DND-41 (cell line): ENCODE results near the gene PDCD5.
"Not testable (repeated sequence)": the region's sequence is repeated elsewhere in the genome, so short reads cannot be mapped to it uniquely, and the experiment has no call there.

Source experiments
- ATAC-seq: fragments of 200-7000 bp; cut with Tn5 transposase; 3 replicates; pipeline ENCODE4 v1.9.1; 2021; ENCODE audit warnings: low read depth; ENCODE audit not compliant: insufficient read depth
- DNase-seq: peaks from one replicate; pipeline ENCODE4 v3.0.0-alpha.2; 2020
- H2AFZ ChIP-seq: 2 replicates; pipeline ENCODE4 v1.6.0; 2012; ENCODE audit warnings: low read depth, low read length
- H3K27ac ChIP-seq: 2 replicates; pipeline ENCODE4 v1.5.1; 2012; ENCODE audit warnings: low read length, inconsistent platforms
- H3K27me3 ChIP-seq: fragments of 200-600 bp; sonication (generic); 2 replicates; pipeline ENCODE4 v1.6.0; 2012; ENCODE audit warnings: low read length, mild to moderate bottlenecking, inconsistent platforms; ENCODE audit not compliant: insufficient read depth, poor library complexity
- H3K36me3 ChIP-seq: 2 replicates; pipeline ENCODE4 v1.5.1; 2012; ENCODE audit warnings: low read length, inconsistent platforms; ENCODE audit not compliant: insufficient read depth
- H3K4me1 ChIP-seq: 2 replicates; pipeline ENCODE4 v1.5.1; 2012; ENCODE audit warnings: mild to moderate bottlenecking, low read length; ENCODE audit not compliant: insufficient read depth
- H3K4me2 ChIP-seq: 2 replicates; pipeline ENCODE4 v1.6.0; 2012; ENCODE audit warnings: mild to moderate bottlenecking, moderate library complexity, low read length, inconsistent platforms; ENCODE audit not compliant: insufficient read depth
- H3K4me3 ChIP-seq, 2 experiments: fragments of 200-600 bp in 1 of 2; shearing (Covaris generic) in 1 of 2; 2 replicates each; pipeline ENCODE4 v1.5.1; 2012 to 2016; ENCODE audit warnings: inconsistent platforms in 2 of 2, low read length in 2 of 2, mild to moderate bottlenecking in 2 of 2, low read depth in 1 of 2, moderate library complexity in 1 of 2
- H3K79me2 ChIP-seq: 2 replicates; pipeline ENCODE4 v1.6.0; 2012; ENCODE audit warnings: low read length, inconsistent platforms; ENCODE audit not compliant: insufficient read depth
- H3K9ac ChIP-seq: 2 replicates; pipeline ENCODE4 v1.6.0; 2012; ENCODE audit warnings: low read depth, mild to moderate bottlenecking, inconsistent platforms, low read length, moderate library complexity
- H3K9me3 ChIP-seq: 2 replicates; pipeline ENCODE4 v1.5.1; 2012; ENCODE audit warnings: low read length, moderate library complexity, mild to moderate bottlenecking, inconsistent platforms; ENCODE audit not compliant: insufficient read depth, severe bottlenecking
- H4K20me1 ChIP-seq: 2 replicates; pipeline ENCODE4 v1.6.0; 2012; ENCODE audit warnings: low read length; ENCODE audit not compliant: insufficient read depth
- EZH2 ChIP-seq: IDR thresholded peaks from 3 replicates; pipeline ENCODE4 v1.6.1; 2012; ENCODE audit warnings: borderline replicate concordance, low read depth, mild to moderate bottlenecking, moderate library complexity, low read length, inconsistent platforms; ENCODE audit not compliant: severe bottlenecking
- TF ChIP-seq, protein P1 (sequence below): IDR thresholded peaks from 2 replicates; pipeline ENCODE4 v1.5.1; 2012; ENCODE audit warnings: borderline replicate concordance, low read length, moderate library complexity, mild to moderate bottlenecking; ENCODE audit not compliant: poor library complexity, severe bottlenecking; ENCODE audit errors: extremely low read depth

Gene PDCD5

DNA sequence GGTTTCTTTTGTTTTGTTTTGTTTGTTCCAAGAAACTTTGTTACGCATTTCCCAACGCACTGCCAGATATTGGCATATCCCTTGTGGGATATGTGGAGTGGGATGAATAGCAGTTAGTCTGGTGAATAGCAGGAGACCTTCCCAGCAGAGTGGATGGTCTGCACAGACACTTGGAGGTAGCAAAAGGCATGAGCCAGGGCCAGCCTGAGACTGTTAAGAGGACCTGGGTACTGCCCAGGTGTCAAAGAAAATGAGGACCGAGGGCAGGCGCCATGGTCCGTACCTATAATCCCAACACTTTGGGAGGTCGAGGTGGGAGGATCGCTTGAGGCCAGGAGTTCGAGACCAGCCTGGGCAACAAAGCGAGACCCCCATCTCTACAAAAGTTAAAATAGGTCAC is 13.5 kb upstream of the PDCD5 start:
- Histone ChIP-seq H3K27ac (no peak overlapping the region), H3K4me3 (no peak overlapping the region), H3K79me2 (no peaks in the 10 kb centered on the region), H3K9me3 (no peaks in the 10 kb centered on the region), H3K9ac (no peak overlapping the region), H3K4me2 (no peak overlapping the region), H3K27me3 (no peaks in the 10 kb centered on the region), H4K20me1 (no peaks in the 10 kb centered on the region), H3K36me3 (no peaks in the 10 kb centered on the region), H2AFZ (no peak overlapping the region), H3K4me1 (peaks cover 4% of the 10 kb centered on the region; the same call in 1 of the 2 replicates)
- ATAC-seq (no peak), DNase-seq (no peak)
- TF ChIP-seq, protein P1, sequence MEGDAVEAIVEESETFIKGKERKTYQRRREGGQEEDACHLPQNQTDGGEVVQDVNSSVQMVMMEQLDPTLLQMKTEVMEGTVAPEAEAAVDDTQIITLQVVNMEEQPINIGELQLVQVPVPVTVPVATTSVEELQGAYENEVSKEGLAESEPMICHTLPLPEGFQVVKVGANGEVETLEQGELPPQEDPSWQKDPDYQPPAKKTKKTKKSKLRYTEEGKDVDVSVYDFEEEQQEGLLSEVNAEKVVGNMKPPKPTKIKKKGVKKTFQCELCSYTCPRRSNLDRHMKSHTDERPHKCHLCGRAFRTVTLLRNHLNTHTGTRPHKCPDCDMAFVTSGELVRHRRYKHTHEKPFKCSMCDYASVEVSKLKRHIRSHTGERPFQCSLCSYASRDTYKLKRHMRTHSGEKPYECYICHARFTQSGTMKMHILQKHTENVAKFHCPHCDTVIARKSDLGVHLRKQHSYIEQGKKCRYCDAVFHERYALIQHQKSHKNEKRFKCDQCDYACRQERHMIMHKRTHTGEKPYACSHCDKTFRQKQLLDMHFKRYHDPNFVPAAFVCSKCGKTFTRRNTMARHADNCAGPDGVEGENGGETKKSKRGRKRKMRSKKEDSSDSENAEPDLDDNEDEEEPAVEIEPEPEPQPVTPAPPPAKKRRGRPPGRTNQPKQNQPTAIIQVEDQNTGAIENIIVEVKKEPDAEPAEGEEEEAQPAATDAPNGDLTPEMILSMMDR: no peak
- no peak for TF ChIP-seq EZH2

DNA sequence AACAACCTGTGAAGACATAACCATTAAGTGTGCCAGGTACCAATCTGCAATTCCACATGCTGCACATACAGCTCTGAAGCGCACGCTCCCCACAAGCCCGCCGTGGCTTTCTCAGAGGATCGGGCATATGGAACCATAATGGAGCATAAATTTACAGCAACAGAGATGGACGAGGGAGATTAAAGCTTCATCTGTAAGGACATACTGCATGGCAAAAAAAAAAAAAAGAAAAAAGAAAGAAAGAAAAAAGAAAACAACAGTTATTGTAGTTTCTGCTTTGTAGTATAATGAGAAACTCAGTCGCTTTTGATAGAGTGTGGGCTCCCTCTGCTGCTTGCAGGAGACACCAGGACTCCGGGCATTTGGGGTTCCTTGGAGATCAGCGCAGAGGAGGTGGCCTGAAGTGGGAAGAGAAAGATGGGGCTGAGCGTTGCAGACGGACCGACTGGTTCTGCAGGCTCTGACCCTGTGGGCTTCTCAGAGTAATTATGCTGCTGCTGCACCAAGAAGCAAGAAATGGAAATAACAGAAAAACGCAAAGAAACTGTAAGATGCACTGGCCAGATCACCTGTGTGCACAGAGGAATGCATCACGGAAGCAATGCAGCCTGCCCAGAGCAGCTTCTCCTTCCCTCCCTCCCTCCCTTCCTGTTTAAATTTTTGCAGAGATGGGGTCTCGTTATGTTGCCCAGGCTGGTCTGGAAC is 10.8 kb upstream of the PDCD5 start:
- DNase-seq (peak; percentile 55), ATAC-seq (peak; percentile 65)
- Histone ChIP-seq H3K4me2 (no peak overlapping the region), H3K27ac (no peak overlapping the region), H3K9ac (no peak overlapping the region), H3K4me3 (no peak overlapping the region), H3K27me3 (no peaks in the 10 kb centered on the region), H3K36me3 (no peaks in the 10 kb centered on the region), H4K20me1 (no peaks in the 10 kb centered on the region), H3K79me2 (no peaks in the 10 kb centered on the region), H2AFZ (no peak overlapping the region), H3K9me3 (no peaks in the 10 kb centered on the region), H3K4me1 (peaks cover 19% of the 10 kb centered on the region)
- TF ChIP-seq, protein P1: peak; percentile 75
- no peak for TF ChIP-seq EZH2

DNA sequence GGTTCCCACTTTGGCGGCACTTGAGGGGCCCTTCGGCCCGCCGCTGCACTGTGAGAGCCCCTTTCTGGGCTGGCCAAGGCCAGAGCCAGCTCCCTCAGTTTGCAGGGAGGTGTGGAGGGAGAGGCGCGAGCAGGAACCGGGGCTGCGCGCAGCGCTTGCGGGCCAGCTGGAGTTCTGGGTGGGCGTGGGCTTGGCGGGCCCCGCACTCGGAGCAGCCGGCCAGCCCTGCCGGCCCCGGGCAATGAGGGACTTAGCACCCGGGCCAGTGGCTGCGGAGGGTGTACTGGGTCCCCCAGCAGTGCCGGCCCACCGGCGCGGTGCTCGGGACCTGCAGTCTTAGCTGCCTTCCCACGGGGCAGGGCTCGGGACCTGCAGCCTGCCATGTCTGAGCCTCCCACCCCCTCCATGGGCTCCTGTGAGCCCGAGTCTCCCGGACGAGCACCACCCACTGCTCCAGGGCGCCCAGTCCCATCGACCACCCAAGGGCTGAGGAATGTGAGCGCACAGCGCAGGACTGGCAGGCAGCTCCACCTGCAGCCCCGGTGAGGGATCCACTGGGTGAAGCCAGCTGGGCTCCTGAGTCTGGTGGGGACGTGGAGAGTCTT is 9.4 kb upstream of the PDCD5 start:
- not testable (repeated sequence) for H3K9me3 ChIP-seq, H3K9ac ChIP-seq, H3K27me3 ChIP-seq, H3K27ac ChIP-seq, H3K79me2 ChIP-seq, H2AFZ ChIP-seq, H3K36me3 ChIP-seq, H3K4me2 ChIP-seq, H3K4me3 ChIP-seq, ATAC-seq, H4K20me1 ChIP-seq, DNase-seq
- H3K4me1 ChIP-seq: peaks cover 19% of the 10 kb centered on the region

DNA sequence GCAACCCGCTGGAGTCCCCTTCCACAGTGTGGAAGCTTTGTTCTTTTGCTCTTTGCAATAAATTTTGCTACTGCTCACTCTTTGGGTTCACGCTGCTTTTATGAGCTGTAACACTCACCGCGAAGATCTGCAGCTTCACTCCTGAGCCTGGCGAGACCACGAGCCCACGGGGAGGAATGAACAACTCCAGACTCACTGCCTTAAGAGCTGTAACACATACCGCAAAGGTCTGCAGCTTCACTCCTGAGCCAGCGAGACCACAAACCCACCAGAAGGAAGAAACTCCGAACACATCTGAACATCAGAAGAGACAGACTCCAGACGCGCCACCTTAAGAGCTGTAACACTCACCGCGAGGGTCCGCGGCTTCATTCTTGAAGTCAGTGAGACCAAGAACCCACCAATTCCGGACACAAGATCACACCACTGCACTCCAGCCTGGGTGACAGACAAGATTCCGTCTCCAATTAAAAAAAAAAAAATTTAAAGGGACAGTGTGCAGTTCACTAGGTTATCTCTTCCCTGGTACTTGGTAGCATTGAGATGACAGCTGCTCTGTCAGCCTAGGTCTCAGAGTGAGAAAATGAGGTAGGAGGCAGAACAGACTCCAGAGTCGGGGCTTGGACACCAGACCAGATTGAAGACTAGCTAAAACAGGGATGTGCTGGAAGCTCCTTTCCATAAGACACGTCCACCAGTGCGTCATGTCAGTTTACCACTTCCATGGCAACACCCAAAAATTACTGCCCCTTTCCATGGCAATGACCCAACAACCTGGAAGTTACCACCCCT is 8.1 kb upstream of the PDCD5 start:
- H3K4me1 ChIP-seq: peaks cover 19% of the 10 kb centered on the region
- H3K4me3 ChIP-seq: peak overlapping the region in 1 of 2 experiments; percentile 46; a peak in 2 of 4 replicates
- ATAC-seq (peak; percentile 85), DNase-seq (peak; percentile 68)
- H3K4me2 ChIP-seq: peak overlapping the region; percentile 68
- not testable (repeated sequence) for H3K9me3 ChIP-seq, H3K36me3 ChIP-seq, H3K79me2 ChIP-seq, H3K27me3 ChIP-seq, H4K20me1 ChIP-seq
- H2AFZ ChIP-seq: peak overlapping the region; percentile 49
- H3K27ac ChIP-seq: peak overlapping the region; percentile 56
- H3K9ac ChIP-seq: peak overlapping the region; percentile 24
